Left kidney (tissue), 2 donors: ENCODE measurements around the gene ASIC2. TPM values are rescaled to one million over a fixed set of nuclear protein-coding genes. Genes with fewer than 3 reads are reported as not detected.

Experiments used
- DNase-seq: peaks from one replicate; pipeline ENCODE4 v3.0.0-alpha.2; 2013
- polyA plus RNA-seq: library from polyadenylated mRNA; unstranded; fragments of 120-200 nt; gene quantifications from one replicate; pipeline ENCODE4 v1.2.1, GENCODE V29; 2013; ENCODE audit not compliant: insufficient read length

ASIC2 gene
- polyA plus RNA-seq, 1 donor, result 2.5 TPM

GRCh38 chr17:33204156-33204555, 88.9 kb downstream of the ASIC2 start:
- DNase-seq, result no peak

GRCh38 chr17:33202796-33203495, 90.1 kb downstream of the ASIC2 start:
- DNase-seq, result no peak

DNA sequence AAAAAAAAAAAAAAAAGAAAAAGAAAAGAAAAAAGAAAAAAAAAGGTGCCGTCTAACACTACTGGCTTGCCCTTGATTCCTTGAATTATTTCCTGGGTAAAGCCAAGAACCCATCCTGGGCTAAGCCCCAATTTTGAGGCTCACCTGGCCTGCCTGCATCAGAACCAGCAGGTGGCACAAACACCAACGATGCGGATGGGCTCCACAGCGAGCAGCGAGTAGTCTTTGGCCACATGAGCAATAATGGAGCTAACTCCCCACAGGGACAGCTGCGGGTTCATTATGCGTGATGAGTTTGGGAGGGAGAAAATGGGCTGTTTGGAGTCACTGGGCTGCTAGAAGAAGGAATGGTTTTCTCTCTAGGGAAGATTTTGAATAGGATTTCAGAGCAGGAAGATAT, 91.1 kb downstream of the ASIC2 start:
- no peak for DNase-seq

DNA sequence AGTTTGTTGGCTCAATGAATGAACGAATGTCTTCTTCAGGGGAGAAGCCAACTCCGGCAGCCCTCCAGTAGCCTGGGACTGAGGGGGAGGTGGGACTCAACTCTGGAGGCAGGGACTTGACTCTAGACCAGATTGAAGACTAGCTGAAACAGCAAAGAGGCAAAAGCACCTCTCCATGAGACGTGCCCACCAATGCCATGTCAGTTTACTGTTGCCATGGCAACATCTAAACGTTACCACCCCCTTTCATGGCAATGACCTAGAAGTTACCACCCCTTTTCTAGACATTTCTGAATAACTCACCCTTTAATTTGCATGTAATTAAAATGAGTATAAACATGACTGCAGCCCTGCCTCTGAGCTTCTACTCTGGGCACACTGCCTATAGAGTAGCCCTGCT, 91.8 kb downstream of the ASIC2 start:
- no peak for DNase-seq

DNA sequence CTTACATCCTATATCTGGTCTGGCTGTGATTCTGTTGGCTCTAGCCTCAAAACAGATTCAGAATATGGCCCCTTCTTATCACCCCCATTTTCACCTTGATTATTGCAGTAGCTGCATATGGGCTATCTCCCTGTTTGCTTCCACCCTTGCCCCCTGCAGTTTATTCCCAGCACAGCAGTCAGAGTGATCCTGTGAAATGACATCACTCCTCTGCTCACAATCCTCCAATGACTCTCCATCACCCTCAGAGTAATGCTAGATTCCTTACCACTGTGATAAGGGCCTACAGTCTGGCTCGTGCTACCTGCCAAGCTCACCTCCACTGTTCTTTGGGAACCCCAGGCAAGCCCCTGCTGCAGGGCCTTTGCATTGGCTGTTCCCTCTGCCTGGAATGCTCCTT, 92.5 kb downstream of the ASIC2 start:
- no peak for DNase-seq

GRCh38 chr17:33199571-33200510, 93.3 kb downstream of the ASIC2 start:
- no peak for DNase-seq

- no peak for DNase-seq
Observed at GRCh38 chr17:33198954-33199353, 94.1 kb downstream of the ASIC2 start.

- DNase-seq, result no peak
Observed at GRCh38 chr17:33197342-33197741, 95.8 kb downstream of the ASIC2 start.

DNA sequence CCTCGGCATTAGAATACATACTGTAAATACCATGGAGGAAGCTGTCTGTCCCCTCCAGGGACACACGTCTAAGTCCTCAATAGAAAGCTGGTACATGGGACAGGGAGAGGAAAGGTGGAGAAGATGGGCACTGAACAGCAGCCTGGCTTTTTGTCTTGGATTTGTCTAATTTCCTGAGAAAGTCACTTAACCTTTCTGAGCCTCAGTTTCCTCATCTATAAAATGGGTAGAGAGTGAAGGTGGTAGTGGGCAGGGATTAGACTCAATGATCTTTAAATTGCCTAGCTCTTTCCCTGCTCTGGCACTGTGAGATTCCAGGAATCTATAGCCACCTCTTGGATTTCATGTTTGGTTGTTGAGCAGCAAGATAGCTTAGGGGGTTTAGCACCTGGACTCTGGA, 96.2 kb downstream of the ASIC2 start:
- no peak for DNase-seq

GRCh38 chr17:33192951-33193911, 99.9 kb downstream of the ASIC2 start:
- no peak for DNase-seq

DNA sequence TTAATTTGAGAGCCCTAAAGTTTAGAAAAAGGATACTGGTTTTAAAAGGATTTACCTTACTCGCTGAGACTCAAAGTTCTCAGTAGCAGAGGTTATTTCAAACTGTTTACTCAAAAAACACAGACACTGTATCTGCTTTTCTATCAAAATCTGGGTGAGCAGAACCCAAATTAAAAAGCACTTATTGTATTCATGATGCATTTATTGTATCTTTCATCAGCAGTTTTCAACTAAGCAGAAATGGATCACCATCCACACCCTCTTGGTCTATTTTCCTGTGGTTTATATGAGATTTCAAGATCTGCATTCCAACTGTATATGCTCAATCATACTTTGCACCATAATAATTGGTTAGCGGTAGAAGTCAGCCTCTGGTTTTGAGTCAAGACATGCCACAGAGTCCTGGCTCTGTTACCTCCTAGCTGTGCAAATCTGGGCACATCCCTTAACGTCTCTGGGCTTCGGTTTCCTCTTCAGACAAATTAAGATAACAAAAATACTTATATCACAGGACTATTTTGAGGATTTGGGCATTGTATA, 109.5 kb downstream of the ASIC2 start:
- DNase-seq, result no peak

- DNase-seq, result no peak
Observed at GRCh38 chr17:33179151-33179550, 113.9 kb downstream of the ASIC2 start.

DNA sequence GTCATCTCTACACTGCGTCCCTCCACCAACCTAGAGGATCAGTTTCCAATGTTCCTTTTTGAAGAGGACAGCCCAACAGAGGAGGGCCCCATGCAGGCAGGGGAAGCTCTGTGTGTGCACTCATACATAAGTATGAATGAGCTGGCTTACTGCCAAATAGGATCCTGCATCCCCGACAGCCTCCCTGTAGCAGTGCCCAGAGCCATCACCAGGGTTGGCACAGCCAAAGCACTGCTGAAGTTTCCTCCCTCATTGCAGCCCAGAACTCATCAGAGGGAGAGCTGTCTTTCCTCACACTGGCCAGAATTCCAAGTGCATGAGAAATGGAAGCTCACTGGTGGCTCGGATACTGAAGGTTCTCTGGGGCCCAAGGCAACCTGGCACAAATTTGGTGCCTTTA, 114.4 kb downstream of the ASIC2 start:
- no peak for DNase-seq

DNA sequence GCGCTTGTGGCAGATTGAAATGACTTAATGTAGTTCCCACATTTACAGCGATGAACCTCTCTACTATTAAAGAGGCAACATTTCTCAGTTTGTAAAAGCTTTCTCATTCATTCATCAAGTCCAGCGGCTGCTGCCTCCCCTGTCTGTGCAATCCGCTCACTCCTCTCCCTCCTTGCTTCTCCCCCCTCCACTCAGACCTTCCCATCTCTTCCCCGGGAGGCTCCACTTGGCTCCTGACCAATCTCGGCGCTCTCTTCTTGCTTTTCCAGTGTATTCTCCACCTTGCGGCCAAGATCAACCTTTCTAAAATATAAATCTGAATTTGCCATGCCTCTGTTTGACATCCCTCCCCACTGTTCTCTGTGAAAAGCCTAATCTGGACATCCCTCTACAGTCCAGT, 117.5 kb downstream of the ASIC2 start:
- no peak for DNase-seq

- no peak for DNase-seq
Observed at GRCh38 chr17:33171931-33172330, 121.2 kb downstream of the ASIC2 start.

- DNase-seq, result no peak
Observed at GRCh38 chr17:33169580-33170285, 123.4 kb downstream of the ASIC2 start.

GRCh38 chr17:33167736-33168135, 125.4 kb downstream of the ASIC2 start:
- DNase-seq, result no peak

DNA sequence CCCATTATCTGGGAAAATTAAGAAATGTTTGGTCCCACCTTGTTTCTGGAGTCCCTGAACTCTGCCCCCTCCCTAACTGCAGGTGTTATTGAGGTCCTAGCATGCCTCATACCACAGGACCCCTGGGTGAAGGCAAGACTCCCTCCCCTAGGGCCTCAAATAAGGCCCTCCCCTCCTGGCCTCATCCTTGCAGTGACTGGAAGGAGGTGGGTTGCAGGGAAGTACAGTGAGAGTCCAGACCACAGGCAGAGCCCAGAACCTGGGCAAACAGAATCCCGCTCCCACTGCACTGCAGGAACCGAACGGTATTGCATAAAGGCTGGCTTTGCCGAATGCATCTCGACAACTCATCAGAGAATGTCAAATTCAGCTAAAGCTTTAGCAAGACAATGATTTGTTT, 126.6 kb downstream of the ASIC2 start:
- DNase-seq, result no peak

DNA sequence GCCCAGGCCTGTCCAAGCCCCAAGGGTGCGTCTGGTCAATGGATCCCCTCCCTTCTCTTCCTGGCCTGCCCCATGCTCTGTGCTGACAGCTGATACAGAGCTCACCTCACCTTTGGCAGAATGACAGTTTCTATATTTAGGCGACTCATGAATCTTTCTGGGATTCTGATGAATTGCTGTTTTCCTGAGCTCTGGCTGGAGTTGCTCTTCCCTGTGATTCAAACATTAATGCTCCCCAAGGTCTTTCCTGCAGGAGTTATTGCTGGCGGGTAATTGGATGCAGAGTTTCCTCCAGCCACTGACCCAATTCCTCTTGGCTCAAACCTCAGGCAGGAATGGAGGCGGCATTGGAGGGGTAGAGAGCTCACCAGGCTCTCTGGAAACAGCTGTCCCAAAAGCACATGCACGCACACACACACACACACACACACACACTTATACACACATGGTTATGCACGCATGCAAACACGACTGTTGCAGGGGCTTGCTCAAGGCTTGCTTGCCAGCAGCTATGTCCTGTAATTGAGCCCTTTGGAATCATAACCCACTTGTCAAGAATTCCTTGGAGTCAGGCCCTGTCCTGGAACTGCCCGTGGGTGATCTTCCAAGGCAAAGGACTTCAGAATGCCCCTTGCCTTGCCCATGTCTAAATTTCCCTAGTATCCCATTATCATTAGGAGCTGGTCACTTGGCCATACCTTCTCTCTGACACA, 128.8 kb downstream of the ASIC2 start:
- no peak for DNase-seq

GRCh38 chr17:33163533-33164168, 129.4 kb downstream of the ASIC2 start:
- no peak for DNase-seq
